Fibroblast of skin of abdomen (primary cell): ENCODE measurements around the gene PRRC2B.

Source experiments
- DNase-seq: peaks from one replicate; pipeline ENCODE4 v3.0.0-alpha.2; 2013

The PRRC2B gene

GRCh38 chr9:131522257-131523085 is 128.6 kb downstream of the PRRC2B start:
- DNase-seq = no peak

- no peak for DNase-seq
Observed at GRCh38 chr9:131523086-131523388, 129.2 kb downstream of the PRRC2B start.

GRCh38 chr9:131523451-131524435 is 129.9 kb downstream of the PRRC2B start:
- DNase-seq = no peak

- DNase-seq = peak; percentile 64
Observed at GRCh38 chr9:131524665-131525315, 130.9 kb downstream of the PRRC2B start.

GRCh38 chr9:131525643-131526565 is 132.0 kb downstream of the PRRC2B start:
- DNase-seq = no peak

- DNase-seq = no peak
Observed at GRCh38 chr9:131528186-131528585, 134.3 kb downstream of the PRRC2B start.

GRCh38 chr9:131528886-131529505 is 135.1 kb downstream of the PRRC2B start:
- no peak for DNase-seq

- no peak for DNase-seq
Observed at GRCh38 chr9:131529597-131530545, 136.0 kb downstream of the PRRC2B start.

GRCh38 chr9:131530546-131530919 is 136.6 kb downstream of the PRRC2B start:
- peak; percentile 23 for DNase-seq

GRCh38 chr9:131530920-131531832 is 137.3 kb downstream of the PRRC2B start, which contains the start of gene UCK1:
UCK1 (minus strand) TSS chr9:131531263; CDS start chr9:131531174, 89 bp downstream.
- peak; percentile 80 for DNase-seq

- DNase-seq = no peak
Observed at GRCh38 chr9:131534721-131535237, 140.9 kb downstream of the PRRC2B start.

GRCh38 chr9:131537946-131538345 is 144.1 kb downstream of the PRRC2B start:
- DNase-seq = no peak

- DNase-seq = no peak
Observed at GRCh38 chr9:131539223-131539923, 145.5 kb downstream of the PRRC2B start.

- no peak for DNase-seq
Observed at GRCh38 chr9:131543141-131543540, 149.3 kb downstream of the PRRC2B start.

- no peak for DNase-seq
Observed at GRCh38 chr9:131545003-131545785, 151.3 kb downstream of the PRRC2B start, which contains the start of gene PRRT1B. PRRT1B (plus strand) TSS chr9:131545523; CDS start chr9:131545616, 93 bp downstream.

GRCh38 chr9:131545786-131546335 is 152.0 kb downstream of the PRRC2B start:
- no peak for DNase-seq
